ENCODE measurements around the gene ZNF641. TPM values are rescaled to one million over a fixed set of nuclear protein-coding genes. Genes with fewer than 3 reads are reported as not detected.
A peak's percentile ranks its signal among the peaks of the same experiment; 100 is the strongest.
"Not testable (repeated sequence)": the region's sequence is repeated elsewhere in the genome, so short reads cannot be mapped to it uniquely, and the experiment has no call there.

The ZNF641 gene
- polyA plus RNA-seq, 1 donor from 2014 or later, result 11.1 TPM

DNA sequence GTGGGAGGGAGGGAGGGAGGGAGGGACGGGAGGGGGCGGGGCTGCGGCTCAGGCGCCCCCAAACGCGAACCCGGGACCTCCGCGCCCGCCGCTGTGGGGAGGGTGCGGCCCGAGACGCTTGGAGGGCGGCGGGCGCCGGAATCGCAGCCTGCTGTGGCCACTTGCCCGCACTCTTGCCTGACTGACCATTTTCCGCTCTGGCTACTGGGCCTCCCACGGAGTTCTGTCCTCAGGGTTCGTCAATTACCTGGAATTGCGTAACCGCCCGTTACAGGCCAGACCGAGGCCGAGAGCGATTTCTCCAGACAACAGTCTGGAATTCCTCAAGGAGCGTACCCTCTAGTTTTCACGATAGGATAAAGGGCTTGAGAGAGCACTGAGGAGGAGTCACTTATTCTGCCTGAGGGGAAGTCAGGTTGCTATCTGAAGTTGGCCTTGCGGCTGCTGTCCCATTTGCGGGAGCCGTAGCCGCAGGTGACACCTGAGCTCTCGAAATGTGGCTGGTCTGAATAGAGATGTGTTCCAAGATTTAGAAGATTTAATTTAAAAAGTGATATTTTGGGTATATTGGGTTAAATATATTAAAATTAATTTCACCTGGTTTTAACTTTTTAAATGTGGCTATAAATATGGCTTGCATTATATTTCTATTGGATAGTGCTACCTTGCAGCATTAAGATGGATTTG lies 446 bp upstream of the ZNF641 start:
- Mint-ChIP-seq H3K9me3 (no peaks in the 10 kb centered on the region), H3K36me3 (peaks cover 3% of the 10 kb centered on the region), H3K27ac (peak overlapping the region; percentile 72 to 75 (median 73)), H3K4me1 (peaks cover 9 to 22% (median 14%) of the 10 kb centered on the region in 3 donors), H3K27me3 (no peaks in the 10 kb centered on the region), H3K4me3 (peak overlapping the region; percentile 90 to 96 (median 92))

- no peaks in the 10 kb centered on the region for H3K9me3 Mint-ChIP-seq
- H3K27ac Mint-ChIP-seq, result peak overlapping the region; percentile 36 to 99 (median 92)
- no peaks in the 10 kb centered on the region for H3K27me3 Mint-ChIP-seq
- peak overlapping the region in 3 of 4 donors; percentile 95 to 98 (median 97) for H3K4me3 Mint-ChIP-seq
- H3K36me3 Mint-ChIP-seq, result peaks cover 10% of the 10 kb centered on the region
- peaks cover 9 to 22% (median 15%) of the 10 kb centered on the region in 3 donors for H3K4me1 Mint-ChIP-seq
Measured at GRCh38 chr12:48349471-48349870, 1.2 kb downstream of the ZNF641 start.

DNA sequence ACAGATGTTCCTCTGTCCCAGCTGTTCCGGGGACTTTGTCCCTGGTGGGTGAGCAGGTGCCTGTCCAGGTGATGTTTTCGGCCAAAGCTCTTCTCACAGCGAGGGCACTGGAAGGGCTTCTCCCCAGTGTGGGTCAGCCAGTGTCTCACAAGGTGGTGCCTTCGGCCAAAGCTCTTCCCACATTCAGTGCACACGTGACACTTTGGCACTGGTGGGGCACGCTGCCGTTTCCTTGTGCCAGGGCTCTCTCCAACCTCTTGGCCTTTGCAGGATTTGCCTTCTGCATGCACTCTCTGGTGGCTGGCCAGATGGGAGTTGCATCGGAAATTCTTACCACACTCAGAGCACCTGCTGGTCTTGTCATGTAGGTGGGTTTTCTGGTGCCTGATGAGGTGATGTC lies 7.7 kb downstream of the ZNF641 start:
- Mint-ChIP-seq H3K36me3 (peaks cover 17% of the 10 kb centered on the region), H3K9me3 (no peaks in the 10 kb centered on the region), H3K27ac (no peak overlapping the region), H3K4me1 (peaks cover 0 to 1% (median 0%) of the 10 kb centered on the region in 3 donors), H3K27me3 (no peaks in the 10 kb centered on the region), H3K4me3 (no peak overlapping the region)

- Mint-ChIP-seq H3K27me3 (no peaks in the 10 kb centered on the region), H3K4me3 (no peak overlapping the region), H3K36me3 (peaks cover 14% of the 10 kb centered on the region), H3K27ac (peak overlapping the region in 1 of 3 donors; percentile 67), H3K4me1 (peaks cover 0 to 3% (median 0%) of the 10 kb centered on the region in 3 donors), H3K9me3 (no peaks in the 10 kb centered on the region)
Measured at GRCh38 chr12:48340943-48341342, 9.8 kb downstream of the ZNF641 start.

DNA sequence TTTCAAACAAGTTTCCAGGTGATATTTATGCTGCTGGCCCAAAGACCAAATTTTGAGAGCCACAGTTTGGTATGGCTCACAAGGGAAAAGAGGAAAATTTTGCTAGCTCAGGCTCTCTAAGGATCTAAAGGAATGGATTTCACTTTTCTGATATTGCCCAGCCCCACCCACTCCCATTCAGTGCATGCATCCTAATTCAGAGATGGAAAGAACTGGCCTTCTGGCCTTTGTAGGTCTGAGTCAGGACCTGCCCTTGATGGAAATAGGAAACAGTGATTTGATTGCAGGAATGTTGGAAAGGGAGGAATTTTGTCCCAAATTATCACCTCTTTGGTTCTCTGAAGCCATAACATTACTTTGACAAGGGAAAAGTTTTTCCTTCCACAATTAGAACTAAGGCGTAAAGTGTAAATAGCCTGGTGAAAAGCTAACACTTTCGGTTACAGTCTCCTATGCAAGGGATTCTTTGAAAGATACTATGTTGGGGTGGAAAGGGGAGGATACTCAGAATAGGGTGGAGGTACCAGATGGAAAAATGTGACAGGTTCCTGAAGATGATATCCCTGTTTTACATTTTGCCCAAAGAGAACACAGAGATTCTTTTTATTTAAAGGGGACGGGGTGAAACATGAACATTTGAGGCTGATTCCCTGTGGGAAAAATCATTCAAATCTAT lies 11.1 kb downstream of the ZNF641 start:
- Mint-ChIP-seq H3K36me3 (peaks cover 7% of the 10 kb centered on the region), H3K4me3 (no peak overlapping the region), H3K27ac (no peak overlapping the region), H3K4me1 (peaks cover 0 to 1% (median under 1%) of the 10 kb centered on the region in 3 donors), H3K9me3 (no peaks in the 10 kb centered on the region), H3K27me3 (no peaks in the 10 kb centered on the region)

GRCh38 chr12:48336564-48336963 lies 14.2 kb downstream of the ZNF641 start:
- Mint-ChIP-seq H3K36me3 (peaks cover 7% of the 10 kb centered on the region), H3K4me3 (no peak overlapping the region), H3K4me1 (peaks cover 0 to 3% (median 1%) of the 10 kb centered on the region in 3 donors), H3K27ac (no peak overlapping the region), H3K9me3 (no peaks in the 10 kb centered on the region), H3K27me3 (no peaks in the 10 kb centered on the region)

DNA sequence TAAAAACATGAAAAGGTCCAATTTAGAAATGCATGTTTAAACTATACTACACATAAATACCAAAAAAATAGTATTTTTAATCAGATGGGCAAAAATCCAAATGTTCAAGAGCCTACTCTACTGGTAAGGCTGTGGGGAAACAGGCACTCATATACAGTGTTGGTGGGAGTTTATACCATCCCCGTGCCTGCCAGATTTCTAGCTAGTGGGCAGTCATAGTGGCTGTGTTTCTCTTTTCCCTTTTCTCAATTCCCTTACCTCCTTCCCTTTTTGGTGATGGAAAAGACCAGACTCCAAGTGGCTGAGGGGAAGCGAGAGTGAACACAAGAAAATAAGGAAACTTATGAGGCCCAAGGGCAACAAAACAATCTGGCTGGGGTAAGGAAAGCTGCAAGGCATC lies 14.7 kb downstream of the ZNF641 start:
- Mint-ChIP-seq H3K9me3 (no peaks in the 10 kb centered on the region), H3K27me3 (no peaks in the 10 kb centered on the region), H3K27ac (no peak overlapping the region), H3K36me3 (peaks cover 6% of the 10 kb centered on the region), H3K4me1 (peaks cover 1 to 4% (median 2%) of the 10 kb centered on the region in 3 donors), H3K4me3 (no peak overlapping the region)

DNA sequence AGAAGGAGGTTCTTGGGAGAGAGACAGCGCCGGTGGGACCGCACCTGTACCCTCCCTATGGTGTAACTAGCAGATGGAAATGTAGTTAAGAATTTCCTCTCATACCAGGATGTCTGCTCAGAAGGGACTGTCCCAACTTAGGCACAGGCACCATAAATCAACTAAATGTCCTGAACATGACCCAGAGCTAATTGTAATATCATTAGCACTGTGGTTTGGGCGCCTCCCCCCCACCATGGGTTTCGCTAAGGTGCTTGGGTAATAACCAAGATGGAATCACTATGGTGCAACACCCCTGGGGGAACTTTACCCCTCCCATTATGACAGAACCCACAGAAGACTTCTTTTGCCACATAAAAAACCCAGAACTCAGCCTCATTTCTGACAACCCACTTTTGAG lies 15.9 kb downstream of the ZNF641 start:
- no peak overlapping the region for H3K27ac Mint-ChIP-seq
- H3K4me3 Mint-ChIP-seq, result no peak overlapping the region
- no peaks in the 10 kb centered on the region for H3K9me3 Mint-ChIP-seq
- peaks cover 2% of the 10 kb centered on the region for H3K36me3 Mint-ChIP-seq
- H3K27me3 Mint-ChIP-seq, result no peaks in the 10 kb centered on the region
- peaks cover 1 to 6% (median 4%) of the 10 kb centered on the region in 3 donors for H3K4me1 Mint-ChIP-seq

DNA sequence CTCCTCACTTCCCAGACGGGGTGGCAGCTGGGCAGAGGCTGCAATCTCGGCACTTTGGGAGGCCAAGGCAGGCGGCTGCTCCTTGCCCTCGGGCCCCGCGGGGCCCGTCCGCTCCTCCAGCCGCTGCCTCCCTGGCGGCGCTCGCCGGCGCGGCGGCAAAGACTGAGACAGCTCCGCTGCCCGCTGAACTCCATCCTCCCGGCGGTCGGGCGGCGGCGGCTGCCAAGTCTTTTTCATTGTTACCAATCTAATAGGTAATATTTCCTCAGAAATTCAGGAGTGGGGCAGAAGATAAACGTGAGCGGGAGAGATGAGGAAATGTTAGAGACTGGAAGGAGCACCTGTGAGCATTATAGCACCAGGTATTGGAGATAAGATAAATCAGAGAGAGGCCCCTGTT lies 17.0 kb downstream of the ZNF641 start:
- not testable (repeated sequence) for H3K27me3 Mint-ChIP-seq, H3K27ac Mint-ChIP-seq, H3K4me1 Mint-ChIP-seq, H3K4me3 Mint-ChIP-seq, H3K36me3 Mint-ChIP-seq, H3K9me3 Mint-ChIP-seq

- H3K4me3 Mint-ChIP-seq, result no peak overlapping the region
- H3K27ac Mint-ChIP-seq, result no peak overlapping the region
- no peaks in the 10 kb centered on the region for H3K9me3 Mint-ChIP-seq
- peaks cover under 1 to 8% (median 4%) of the 10 kb centered on the region in 3 donors for H3K4me1 Mint-ChIP-seq
- peaks cover 1% of the 10 kb centered on the region for H3K27me3 Mint-ChIP-seq
- peaks cover 4% of the 10 kb centered on the region for H3K36me3 Mint-ChIP-seq
Measured at GRCh38 chr12:48331399-48331798, 19.3 kb downstream of the ZNF641 start.

- Mint-ChIP-seq H3K9me3 (no peaks in the 10 kb centered on the region), H3K4me3 (no peak overlapping the region), H3K4me1 (peaks cover 0 to 5% (median 4%) of the 10 kb centered on the region in 3 donors), H3K36me3 (peaks cover 4% of the 10 kb centered on the region), H3K27ac (no peak overlapping the region), H3K27me3 (peaks cover 8% of the 10 kb centered on the region)
Measured at GRCh38 chr12:48329199-48329939, 21.4 kb downstream of the ZNF641 start.

- no peaks in the 10 kb centered on the region for H3K4me1 Mint-ChIP-seq
Measured at GRCh38 chr12:48316491-48316890, 34.2 kb downstream of the ZNF641 start.

DNA sequence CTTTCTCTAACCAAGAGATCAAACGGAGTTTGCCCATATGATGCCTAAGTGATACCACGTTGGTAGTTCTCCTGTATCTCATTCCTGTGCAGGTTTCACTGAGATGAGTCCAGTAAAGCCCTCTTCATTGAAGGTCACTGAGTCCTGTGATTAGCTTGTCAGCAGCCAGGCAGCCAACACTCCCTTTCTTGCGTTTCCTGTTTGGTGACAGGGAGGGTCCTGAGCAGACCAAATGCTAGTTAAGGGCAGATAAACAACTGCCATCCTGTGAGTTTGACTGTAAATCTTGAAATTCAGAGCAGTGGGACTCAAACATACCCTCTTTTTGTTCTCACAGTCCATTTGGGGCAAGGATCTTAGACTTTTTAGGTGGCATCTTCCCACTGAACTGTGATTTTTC lies 39.4 kb downstream of the ZNF641 start:
- Mint-ChIP-seq H3K36me3 (peaks cover 1% of the 10 kb centered on the region), H3K4me1 (no peaks in the 10 kb centered on the region), H3K27ac (no peak overlapping the region), H3K4me3 (no peak overlapping the region), H3K27me3 (peaks cover 5% of the 10 kb centered on the region), H3K9me3 (peaks cover 0 to 5% (median 2%) of the 10 kb centered on the region in 3 donors)

More at GRCh38 chr12:48316491-48316890, 34.2 kb downstream of the ZNF641 start:
- Mint-ChIP-seq H3K36me3 (peaks cover 3% of the 10 kb centered on the region), H3K4me3 (peak overlapping the region in 1 of 4 donors; percentile 68), H3K27me3 (peaks cover 10% of the 10 kb centered on the region), H3K27ac (no peak overlapping the region), H3K9me3 (peaks cover 0 to 16% (median 7%) of the 10 kb centered on the region in 3 donors)

DNA sequence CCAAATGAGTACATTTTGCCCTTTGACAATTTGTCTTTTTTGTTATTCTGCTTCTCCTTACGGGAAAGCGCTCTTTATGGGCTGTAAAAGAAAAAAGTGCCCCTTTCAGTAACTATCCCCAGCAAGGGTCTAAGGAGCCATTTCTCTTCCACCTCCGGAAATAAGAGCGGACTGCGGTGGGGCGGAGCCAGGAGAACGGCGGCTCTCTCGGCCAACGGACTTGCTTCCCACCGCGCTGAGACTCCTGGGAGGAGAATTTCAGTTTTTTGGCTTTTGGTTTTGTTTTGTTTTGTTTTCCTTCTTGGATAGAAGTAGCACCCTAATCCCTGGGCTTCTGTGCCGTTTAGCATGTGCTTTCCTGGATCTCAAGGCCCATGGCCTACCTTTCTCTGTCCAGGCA lies 43.5 kb downstream of the ZNF641 start:
- no peak overlapping the region for H3K4me3 Mint-ChIP-seq
- peaks cover 1% of the 10 kb centered on the region for H3K27me3 Mint-ChIP-seq
- H3K9me3 Mint-ChIP-seq, result no peaks in the 10 kb centered on the region
- H3K4me1 Mint-ChIP-seq, result peaks cover 0 to 5% (median 0%) of the 10 kb centered on the region in 3 donors
- no peaks in the 10 kb centered on the region for H3K36me3 Mint-ChIP-seq
- H3K27ac Mint-ChIP-seq, result no peak overlapping the region

- H3K4me3 Mint-ChIP-seq, result no peak overlapping the region
- H3K27ac Mint-ChIP-seq, result no peak overlapping the region
- H3K36me3 Mint-ChIP-seq, result no peaks in the 10 kb centered on the region
- H3K4me1 Mint-ChIP-seq, result peaks cover 0 to 8% (median 0%) of the 10 kb centered on the region in 3 donors
- no peaks in the 10 kb centered on the region for H3K9me3 Mint-ChIP-seq
- H3K27me3 Mint-ChIP-seq, result peaks cover 1% of the 10 kb centered on the region
Measured at GRCh38 chr12:48305190-48305589, 45.5 kb downstream of the ZNF641 start.

Measured in IgD-negative memory B cell (primary cell).